Stimulated activated CD4-positive, alpha-beta T cell treated with anti-CD3 and anti-CD28 coated beads, Interleukin-12 subunit alpha, Interleukin-12 subunit beta, amount 100 ng/mL, for 4 hours (primary cell): ENCODE results near the gene TCP11.

Source experiments
- DNase-seq: peaks from one replicate; pipeline ENCODE4 v3.0.0-alpha.2; 2020

The TCP11 gene

GRCh38 chr6:35078896-35079295 lies 62.2 kb downstream of the TCP11 start:
- DNase-seq, result no peak

DNA sequence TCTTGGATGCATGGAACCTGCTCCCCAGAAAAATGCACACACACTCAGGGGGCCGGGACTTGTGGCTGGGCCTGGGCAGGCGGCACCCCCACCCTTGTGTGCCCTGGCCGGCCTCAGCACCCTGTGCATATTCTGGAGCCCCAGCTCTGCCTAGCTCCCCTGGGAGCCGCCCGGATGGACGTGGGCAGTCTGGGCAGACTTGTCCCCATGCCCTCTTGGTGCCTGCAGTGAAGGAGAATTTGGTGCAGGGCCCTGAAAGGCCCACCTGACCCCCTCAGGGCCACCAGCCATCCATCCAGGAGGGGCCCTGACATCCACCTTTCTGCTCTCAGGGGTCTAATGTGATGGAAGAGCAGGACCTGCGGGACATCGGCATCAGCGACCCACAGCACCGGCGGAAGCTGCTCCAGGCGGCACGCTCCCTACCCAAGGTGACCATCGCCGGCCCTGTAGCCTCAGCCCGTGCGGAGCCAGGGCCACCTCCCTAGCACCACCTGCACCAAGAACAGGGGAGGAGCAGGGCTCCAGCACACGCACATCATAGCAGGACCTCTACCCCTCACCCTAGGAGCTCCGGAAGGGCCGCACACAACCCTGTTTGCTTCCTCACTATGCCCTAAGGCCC lies 62.8 kb downstream of the TCP11 start:
- DNase-seq, result no peak

DNA sequence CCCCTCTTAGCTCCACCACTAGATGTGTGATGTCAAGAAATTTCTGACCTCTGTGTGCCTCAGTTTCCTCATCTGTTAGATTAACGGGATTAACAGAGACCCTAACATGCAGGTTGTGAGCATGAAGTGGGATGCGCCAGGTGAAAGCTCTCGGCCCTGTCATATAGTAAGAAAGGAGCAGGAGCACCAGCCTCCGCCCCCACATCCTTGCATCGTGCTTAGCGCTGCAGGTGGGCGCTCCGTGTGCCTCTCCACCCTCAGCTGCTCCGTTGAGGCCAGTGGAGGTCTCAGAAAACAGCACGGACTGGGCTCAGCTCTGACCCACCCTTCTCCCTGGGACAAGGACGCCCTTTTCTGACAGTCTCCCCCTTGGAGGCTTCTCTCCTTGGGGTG lies 63.4 kb downstream of the TCP11 start:
- DNase-seq, result no peak

DNA sequence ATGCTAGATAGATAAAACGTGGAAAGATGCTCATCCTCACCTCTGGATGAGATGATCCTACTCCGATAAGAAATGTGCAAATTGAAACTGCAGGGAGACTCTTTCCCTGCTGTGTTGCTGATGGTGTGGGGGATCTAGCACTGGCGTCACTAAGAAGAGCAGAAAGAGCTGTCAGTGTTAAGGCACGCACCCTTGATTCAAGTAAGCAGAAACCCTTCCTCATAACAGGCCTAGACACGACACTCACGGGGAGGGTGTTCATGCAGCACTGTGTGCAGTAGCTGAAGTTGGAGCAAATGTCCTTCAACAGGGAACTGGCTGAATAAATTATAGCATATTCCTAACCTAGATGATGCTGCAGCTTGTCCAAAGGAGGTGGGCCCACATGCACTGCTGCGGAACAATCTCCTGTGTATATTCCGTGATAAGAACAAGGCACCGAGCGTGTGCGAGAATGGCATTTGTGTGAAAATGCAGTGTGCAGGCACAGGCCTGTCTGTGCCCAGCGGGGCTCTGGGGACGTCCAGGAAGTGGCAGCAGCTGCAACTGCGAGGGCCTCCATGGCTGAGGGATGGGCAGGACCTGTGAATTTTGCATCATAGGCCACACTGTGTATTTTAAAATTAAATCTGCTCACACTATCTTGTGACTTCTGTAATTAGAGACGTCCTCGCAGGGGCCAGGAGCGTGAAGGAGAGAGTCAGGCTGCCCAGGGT lies 64.0 kb downstream of the TCP11 start:
- no peak for DNase-seq

DNA sequence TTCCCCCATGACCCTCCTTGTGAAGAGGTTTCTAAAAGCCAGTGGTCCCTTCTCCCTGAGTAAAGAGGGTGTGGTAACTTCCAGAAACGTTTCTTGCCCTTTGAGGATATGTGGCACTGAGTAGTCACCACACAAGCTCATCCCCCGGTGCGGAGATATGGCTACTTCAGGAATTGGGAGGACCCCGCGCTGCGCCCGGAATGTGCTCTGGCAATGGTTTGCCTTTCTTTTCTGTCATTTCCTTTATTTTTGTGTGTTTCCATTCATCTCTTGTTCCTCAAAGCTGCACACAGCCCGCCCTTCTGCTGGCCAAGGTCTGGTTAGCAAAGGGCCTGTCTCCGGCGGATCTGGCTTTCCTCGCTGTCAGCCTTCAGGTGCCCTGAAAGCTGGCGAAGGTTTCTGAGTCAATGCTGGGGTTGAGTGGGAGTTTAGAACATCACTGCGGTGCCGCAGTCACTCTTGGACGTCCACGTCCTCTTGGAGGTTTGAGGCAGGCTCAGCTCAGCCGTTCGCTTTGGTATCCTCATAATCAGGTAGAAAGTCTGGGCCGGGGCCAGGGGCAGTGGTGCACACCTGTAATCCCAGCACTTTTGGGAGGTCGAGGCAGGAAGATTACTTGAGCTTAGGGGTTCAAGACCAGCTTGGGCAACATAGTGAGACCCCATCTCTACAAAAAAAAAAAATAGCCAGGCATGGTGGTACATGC lies 67.2 kb downstream of the TCP11 start:
- DNase-seq, result no peak

DNA sequence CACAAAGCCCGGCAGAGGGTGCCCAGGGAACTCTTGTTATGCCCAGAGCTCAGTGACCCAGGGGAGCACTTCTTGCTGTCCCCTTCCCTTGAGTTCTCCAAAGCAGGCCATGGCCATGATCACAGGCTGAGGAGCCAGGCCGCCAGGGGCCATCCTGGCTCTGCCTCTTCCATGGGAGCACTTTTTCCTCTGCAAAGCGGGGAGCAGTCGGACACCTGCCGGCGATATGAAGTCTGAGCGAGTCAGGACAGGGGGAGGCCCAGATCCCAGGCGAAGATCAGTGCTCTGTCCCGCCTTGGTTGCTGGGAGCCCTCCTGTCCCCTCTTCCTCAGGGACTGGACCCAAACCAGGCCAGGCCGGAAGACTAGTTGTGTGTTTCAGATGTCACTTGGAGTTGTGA lies 67.9 kb downstream of the TCP11 start:
- no peak for DNase-seq

DNA sequence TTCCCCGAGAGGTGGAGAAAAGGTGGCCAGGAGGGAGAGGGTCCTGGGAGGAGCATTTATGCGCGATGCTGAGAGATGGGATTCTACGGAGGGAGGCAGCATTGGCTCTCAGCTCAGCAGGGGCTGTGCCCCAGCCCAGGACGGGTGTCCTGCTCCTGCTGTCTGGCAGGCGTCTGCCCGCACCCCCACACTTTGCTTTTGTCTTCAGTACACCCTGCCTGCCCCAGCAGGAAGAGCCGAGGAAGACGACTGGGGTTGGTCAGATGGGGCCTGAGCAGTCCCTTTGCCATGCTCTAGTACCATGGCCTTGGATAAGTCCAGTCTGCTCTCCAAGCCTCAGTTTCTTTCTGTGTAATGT lies 68.5 kb downstream of the TCP11 start:
- DNase-seq, result no peak

GRCh38 chr6:35072051-35072697 lies 69.0 kb downstream of the TCP11 start:
- DNase-seq, result no peak

- DNase-seq, result no peak
Observed at GRCh38 chr6:35071347-35071994, 69.7 kb downstream of the TCP11 start.

GRCh38 chr6:35070111-35070510 lies 71.0 kb downstream of the TCP11 start:
- no peak for DNase-seq

DNA sequence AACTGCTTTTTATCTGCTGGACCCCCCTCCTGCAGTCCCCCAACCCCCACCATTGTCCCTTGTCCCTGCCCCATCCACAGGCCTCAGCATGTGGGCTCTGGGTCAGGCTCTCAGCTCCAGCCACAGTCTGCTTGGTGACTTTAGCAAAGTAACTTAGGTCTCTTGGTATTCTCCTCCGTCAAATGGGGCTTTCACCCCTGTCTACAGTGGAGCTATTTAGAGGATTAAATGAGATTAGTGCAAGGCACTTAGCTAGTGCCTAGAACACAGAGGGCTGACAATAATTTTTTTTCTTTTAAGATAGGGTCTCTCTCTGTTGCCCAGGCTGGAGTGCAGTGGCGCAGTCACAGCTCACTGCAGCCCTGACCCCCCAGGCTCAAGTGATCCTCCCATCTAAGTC lies 71.9 kb downstream of the TCP11 start:
- no peak for DNase-seq

DNA sequence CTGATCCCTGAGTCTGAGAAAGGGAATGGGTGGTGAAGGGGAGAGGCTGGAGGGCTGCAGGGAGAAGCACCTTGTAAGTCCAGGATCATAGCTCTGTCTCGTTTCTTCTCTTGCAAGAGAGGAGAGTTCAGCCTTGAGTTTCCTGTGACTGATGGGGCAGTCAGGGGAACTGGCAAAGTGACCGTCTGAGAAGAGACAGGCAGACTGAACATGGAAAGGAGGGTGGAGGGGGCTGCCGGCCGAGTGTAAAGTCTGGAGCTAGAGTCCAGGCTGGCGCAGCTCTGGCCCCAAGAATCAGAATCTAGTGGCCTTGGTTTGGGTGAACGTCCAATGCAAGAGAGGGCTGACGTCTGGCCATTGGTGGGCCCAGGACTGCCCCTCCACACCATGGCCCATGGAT lies 72.5 kb downstream of the TCP11 start:
- DNase-seq, result no peak

DNA sequence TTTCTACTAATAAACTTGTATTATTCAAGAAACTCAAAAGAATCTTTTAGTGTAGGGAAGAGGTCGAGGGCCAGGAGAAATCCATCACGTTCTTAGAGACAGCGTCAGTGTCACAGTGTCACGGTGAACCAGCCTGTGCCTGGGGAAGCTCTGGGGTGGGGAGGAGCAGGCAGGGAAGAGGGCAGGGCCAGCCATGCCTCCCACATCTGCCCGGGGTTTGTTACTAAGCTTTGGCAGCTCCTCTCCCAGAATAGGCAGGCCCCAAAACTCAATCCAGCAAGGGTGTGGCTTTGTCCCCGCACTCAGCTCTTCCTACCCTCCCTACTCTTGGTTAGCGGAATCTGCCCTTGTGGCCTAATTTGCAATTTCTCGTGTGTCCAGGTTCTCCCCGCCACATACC lies 72.9 kb downstream of the TCP11 start:
- DNase-seq, result no peak
